HCT116 (cell line): ENCODE measurements around the gene CDC42BPB.

Experiments used
- EZH2 ChIP-seq: fragments of 200-600 bp; sonication (generic); IDR thresholded peaks from 2 replicates; pipeline ENCODE4 v1.6.1; 2017; ENCODE audit warnings: antibody characterized with exemption, mixed run types
- EZH2phosphoT487 ChIP-seq: fragments of 200-600 bp; IDR thresholded peaks from 2 replicates; pipeline ENCODE4 v1.6.1; 2018; ENCODE audit warnings: antibody characterized with exemption, borderline replicate concordance
- JUND ChIP-seq: IDR thresholded peaks from 2 replicates; pipeline ENCODE4 v1.6.1; 2012
- POLR2A ChIP-seq: IDR thresholded peaks from 2 replicates; pipeline ENCODE4 v1.7.0; 2011; ENCODE audit warnings: borderline replicate concordance; ENCODE audit not compliant: insufficient read depth, insufficient read length; ENCODE audit errors: extremely low read depth
- POLR2AphosphoS5 ChIP-seq: IDR thresholded peaks from 2 replicates; pipeline ENCODE4 v1.6.1; 2011; ENCODE audit warnings: mild to moderate bottlenecking, low read depth, low read length, moderate library complexity
- SIN3A ChIP-seq: IDR thresholded peaks from 2 replicates; pipeline ENCODE4 v1.6.1; 2012; ENCODE audit warnings: low read depth
- SRF ChIP-seq: IDR thresholded peaks from 2 replicates; pipeline ENCODE4 v1.6.1; 2012; ENCODE audit warnings: low read depth
- TCF7L2 ChIP-seq: IDR thresholded peaks from 2 replicates; pipeline ENCODE4 v1.7.0; 2011; ENCODE audit warnings: borderline replicate concordance, inconsistent platforms; ENCODE audit not compliant: insufficient read depth, insufficient read length; ENCODE audit errors: extremely low read depth
- YY1 ChIP-seq: IDR thresholded peaks from 2 replicates; pipeline ENCODE4 v1.6.1; 2011; ENCODE audit warnings: low read length, low read depth, moderate library complexity, mild to moderate bottlenecking; ENCODE audit not compliant: insufficient replicate concordance; ENCODE audit errors: extremely low read depth
- ZNF274 ChIP-seq: fragments of 200-500 bp; sonication (Bioruptor generic); IDR thresholded peaks from 2 replicates; pipeline ENCODE4 v1.6.1; 2014; ENCODE audit warnings: mild to moderate bottlenecking, low read depth, low read length, inconsistent platforms
- TF ChIP-seq, protein P1 (sequence below), 3 experiments: fragments of 200-600 bp in 1 of 3; sonication (generic) in 1 of 3; IDR thresholded peaks in 2 of 3; conservative IDR thresholded peaks in 1 of 3; 2 replicates each; pipeline ENCODE4 v1.5.1; 2012 to 2017; ENCODE audit warnings: low read depth in 2 of 3, low read length in 2 of 3, antibody characterized with exemption in 1 of 3, borderline replicate concordance in 1 of 3, control low read depth in 1 of 3, mild to moderate bottlenecking in 1 of 3, mixed read lengths in 1 of 3, mixed run types in 1 of 3, moderate library complexity in 1 of 3; ENCODE audit not compliant: insufficient read depth in 1 of 3
- TF ChIP-seq, protein P2 (sequence below): IDR thresholded peaks from 2 replicates; pipeline ENCODE4 v1.6.1; 2011; ENCODE audit warnings: mild to moderate bottlenecking, low read length, moderate library complexity; ENCODE audit not compliant: insufficient replicate concordance; ENCODE audit errors: extremely low read depth
- TF ChIP-seq, protein P3 (sequence below): IDR thresholded peaks from 2 replicates; pipeline ENCODE4 v1.6.1; 2012; ENCODE audit warnings: low read depth
- TF ChIP-seq, protein P4 (sequence below): IDR thresholded peaks from 2 replicates; pipeline ENCODE4 v1.6.1; 2012

DNA sequence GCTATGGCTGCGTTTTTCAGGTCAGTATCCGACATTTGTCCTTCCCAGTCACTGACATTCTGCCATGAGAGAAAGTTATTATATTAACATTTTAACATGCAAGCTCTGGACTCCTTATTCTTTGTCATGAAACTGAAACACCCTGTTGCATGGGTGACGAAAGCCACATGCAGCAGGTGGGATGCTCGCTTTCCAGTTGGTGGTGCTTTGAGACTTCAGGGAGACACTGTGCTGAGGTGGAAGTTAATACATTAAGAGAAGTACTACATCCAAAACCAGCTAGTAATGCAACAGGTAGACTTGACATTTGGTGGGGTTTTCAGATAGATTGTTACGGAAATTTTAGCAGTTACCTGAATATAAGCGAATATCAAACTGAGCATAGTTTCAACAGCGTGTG lies 167.7 kb downstream of the CDC42BPB start:
- TF ChIP-seq, protein P1, sequence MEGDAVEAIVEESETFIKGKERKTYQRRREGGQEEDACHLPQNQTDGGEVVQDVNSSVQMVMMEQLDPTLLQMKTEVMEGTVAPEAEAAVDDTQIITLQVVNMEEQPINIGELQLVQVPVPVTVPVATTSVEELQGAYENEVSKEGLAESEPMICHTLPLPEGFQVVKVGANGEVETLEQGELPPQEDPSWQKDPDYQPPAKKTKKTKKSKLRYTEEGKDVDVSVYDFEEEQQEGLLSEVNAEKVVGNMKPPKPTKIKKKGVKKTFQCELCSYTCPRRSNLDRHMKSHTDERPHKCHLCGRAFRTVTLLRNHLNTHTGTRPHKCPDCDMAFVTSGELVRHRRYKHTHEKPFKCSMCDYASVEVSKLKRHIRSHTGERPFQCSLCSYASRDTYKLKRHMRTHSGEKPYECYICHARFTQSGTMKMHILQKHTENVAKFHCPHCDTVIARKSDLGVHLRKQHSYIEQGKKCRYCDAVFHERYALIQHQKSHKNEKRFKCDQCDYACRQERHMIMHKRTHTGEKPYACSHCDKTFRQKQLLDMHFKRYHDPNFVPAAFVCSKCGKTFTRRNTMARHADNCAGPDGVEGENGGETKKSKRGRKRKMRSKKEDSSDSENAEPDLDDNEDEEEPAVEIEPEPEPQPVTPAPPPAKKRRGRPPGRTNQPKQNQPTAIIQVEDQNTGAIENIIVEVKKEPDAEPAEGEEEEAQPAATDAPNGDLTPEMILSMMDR (IDR thresholded peaks at IDR 0.05 in 2 of 3, conservative IDR thresholded peaks at IDR 0.05 in 1 of 3; ENCODE audit: borderline replicate concordance in 1 of 3, insufficient read depth in 1 of 3, low read depth in 2 of 3, low read length in 2 of 3) = no peak
- TF ChIP-seq POLR2A (no peak), JUND (no peak), POLR2AphosphoS5 (no peak), ZNF274 (no peak), EZH2phosphoT487 (no peak), EZH2 (no peak), TCF7L2 (no peak), YY1 (no peak), SIN3A (no peak), SRF (no peak)
- TF ChIP-seq, protein P2, sequence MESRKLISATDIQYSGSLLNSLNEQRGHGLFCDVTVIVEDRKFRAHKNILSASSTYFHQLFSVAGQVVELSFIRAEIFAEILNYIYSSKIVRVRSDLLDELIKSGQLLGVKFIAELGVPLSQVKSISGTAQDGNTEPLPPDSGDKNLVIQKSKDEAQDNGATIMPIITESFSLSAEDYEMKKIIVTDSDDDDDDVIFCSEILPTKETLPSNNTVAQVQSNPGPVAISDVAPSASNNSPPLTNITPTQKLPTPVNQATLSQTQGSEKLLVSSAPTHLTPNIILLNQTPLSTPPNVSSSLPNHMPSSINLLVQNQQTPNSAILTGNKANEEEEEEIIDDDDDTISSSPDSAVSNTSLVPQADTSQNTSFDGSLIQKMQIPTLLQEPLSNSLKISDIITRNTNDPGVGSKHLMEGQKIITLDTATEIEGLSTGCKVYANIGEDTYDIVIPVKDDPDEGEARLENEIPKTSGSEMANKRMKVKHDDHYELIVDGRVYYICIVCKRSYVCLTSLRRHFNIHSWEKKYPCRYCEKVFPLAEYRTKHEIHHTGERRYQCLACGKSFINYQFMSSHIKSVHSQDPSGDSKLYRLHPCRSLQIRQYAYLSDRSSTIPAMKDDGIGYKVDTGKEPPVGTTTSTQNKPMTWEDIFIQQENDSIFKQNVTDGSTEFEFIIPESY = no peak
- TF ChIP-seq, protein P3, sequence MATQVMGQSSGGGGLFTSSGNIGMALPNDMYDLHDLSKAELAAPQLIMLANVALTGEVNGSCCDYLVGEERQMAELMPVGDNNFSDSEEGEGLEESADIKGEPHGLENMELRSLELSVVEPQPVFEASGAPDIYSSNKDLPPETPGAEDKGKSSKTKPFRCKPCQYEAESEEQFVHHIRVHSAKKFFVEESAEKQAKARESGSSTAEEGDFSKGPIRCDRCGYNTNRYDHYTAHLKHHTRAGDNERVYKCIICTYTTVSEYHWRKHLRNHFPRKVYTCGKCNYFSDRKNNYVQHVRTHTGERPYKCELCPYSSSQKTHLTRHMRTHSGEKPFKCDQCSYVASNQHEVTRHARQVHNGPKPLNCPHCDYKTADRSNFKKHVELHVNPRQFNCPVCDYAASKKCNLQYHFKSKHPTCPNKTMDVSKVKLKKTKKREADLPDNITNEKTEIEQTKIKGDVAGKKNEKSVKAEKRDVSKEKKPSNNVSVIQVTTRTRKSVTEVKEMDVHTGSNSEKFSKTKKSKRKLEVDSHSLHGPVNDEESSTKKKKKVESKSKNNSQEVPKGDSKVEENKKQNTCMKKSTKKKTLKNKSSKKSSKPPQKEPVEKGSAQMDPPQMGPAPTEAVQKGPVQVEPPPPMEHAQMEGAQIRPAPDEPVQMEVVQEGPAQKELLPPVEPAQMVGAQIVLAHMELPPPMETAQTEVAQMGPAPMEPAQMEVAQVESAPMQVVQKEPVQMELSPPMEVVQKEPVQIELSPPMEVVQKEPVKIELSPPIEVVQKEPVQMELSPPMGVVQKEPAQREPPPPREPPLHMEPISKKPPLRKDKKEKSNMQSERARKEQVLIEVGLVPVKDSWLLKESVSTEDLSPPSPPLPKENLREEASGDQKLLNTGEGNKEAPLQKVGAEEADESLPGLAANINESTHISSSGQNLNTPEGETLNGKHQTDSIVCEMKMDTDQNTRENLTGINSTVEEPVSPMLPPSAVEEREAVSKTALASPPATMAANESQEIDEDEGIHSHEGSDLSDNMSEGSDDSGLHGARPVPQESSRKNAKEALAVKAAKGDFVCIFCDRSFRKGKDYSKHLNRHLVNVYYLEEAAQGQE = no peak
- TF ChIP-seq, protein P4, sequence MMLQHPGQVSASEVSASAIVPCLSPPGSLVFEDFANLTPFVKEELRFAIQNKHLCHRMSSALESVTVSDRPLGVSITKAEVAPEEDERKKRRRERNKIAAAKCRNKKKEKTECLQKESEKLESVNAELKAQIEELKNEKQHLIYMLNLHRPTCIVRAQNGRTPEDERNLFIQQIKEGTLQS = no peak
